Activated CD8-positive, alpha-beta T cell treated with anti-CD3 and anti-CD28 coated beads for 36 hours (primary cell): Measurements from ENCODE around the gene IP6K3. TPM values are rescaled to one million over a fixed set of nuclear protein-coding genes. Genes with fewer than 3 reads are reported as not detected.

ENCODE experiments used
- ATAC-seq: fragments of 200-7000 bp; cut with Tn5 transposase; one replicate; pipeline ENCODE4 v1.10.0; 2021; ENCODE audit warnings: mild to moderate bottlenecking, moderate library complexity
- CTCF ChIA-PET: fragments of 350-600 bp; sonication (Branson Sonifier 250); formaldehyde crosslinking; loops from one replicate; lab custom pipeline; 2021; ENCODE audit warnings: antibody characterized with exemption; lab: Charles Lee
- POLR2A ChIA-PET: fragments of 350-600 bp; sonication (Branson Sonifier 250); formaldehyde crosslinking; loops from one replicate; lab custom pipeline; 2021; ENCODE audit warnings: antibody characterized with exemption; lab: Charles Lee
- DNase-seq: peaks from one replicate; pipeline ENCODE4 v3.0.0-alpha.2; 2020
- H3K27ac Mint-ChIP-seq: one replicate; pipeline ENCODE4 v1.8.0; 2021; ENCODE audit warnings: mild to moderate bottlenecking, mixed read lengths
- H3K27me3 Mint-ChIP-seq: one replicate; pipeline ENCODE4 v1.8.0; 2021; ENCODE audit warnings: mixed read lengths
- H3K36me3 Mint-ChIP-seq: one replicate; pipeline ENCODE4 v1.8.0; 2021; ENCODE audit warnings: low read depth, mixed read lengths
- H3K4me1 Mint-ChIP-seq: one replicate; pipeline ENCODE4 v1.8.0; 2021; ENCODE audit warnings: low read depth, mixed read lengths
- H3K4me3 Mint-ChIP-seq: one replicate; pipeline ENCODE4 v1.8.0; 2021; ENCODE audit warnings: mild to moderate bottlenecking, moderate library complexity, mixed read lengths
- H3K9me3 Mint-ChIP-seq: one replicate; pipeline ENCODE4 v1.8.0; 2021; ENCODE audit warnings: mixed read lengths
- intact Hi-C: fragments of 100-400 bp; cut with micrococcal nuclease; formaldehyde crosslinking; loops from one replicate; pipeline ENCODE4 v1.10.0; 2022
- total RNA-seq, 2 experiments: library from RNA; stranded (reverse); gene quantifications; one replicate each; pipeline ENCODE4 v1.2.3, GENCODE V29; 2021
- TF ChIP-seq, protein P1 (sequence below): fragments of 200-600 bp; IDR thresholded peaks from one replicate; pipeline ENCODE4 v1.8.0; 2022; ENCODE audit warnings: antibody characterized with exemption, mild to moderate bottlenecking

The IP6K3 gene
- total RNA-seq, 2 experiments from 2014 or later = not detected

DNA sequence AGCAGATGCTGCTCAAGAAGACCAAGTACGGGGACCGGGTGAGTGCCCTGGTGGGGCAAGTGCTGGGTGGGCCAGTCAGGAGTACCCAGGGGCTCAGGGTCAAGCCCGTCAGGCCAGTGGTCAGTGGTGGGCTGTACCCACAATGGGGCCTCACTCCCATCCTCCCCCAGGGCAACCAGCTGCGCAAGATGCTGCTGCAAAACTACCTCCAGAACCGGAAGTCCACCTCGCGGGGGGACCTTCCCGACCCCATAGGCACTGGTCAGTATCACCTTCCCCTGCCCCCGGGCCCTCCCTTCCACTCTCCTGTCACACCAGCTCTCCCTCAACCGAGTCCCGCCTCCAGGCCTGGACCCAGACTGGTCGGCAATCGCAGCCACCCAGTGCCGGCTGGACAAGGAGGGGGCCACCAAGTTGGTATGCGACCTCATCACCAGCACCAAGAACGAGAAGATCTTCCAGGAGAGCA is 62.2 kb downstream of the IP6K3 start:
- DNase-seq (no peak), ATAC-seq (no peak)
- TF ChIP-seq, protein P1, sequence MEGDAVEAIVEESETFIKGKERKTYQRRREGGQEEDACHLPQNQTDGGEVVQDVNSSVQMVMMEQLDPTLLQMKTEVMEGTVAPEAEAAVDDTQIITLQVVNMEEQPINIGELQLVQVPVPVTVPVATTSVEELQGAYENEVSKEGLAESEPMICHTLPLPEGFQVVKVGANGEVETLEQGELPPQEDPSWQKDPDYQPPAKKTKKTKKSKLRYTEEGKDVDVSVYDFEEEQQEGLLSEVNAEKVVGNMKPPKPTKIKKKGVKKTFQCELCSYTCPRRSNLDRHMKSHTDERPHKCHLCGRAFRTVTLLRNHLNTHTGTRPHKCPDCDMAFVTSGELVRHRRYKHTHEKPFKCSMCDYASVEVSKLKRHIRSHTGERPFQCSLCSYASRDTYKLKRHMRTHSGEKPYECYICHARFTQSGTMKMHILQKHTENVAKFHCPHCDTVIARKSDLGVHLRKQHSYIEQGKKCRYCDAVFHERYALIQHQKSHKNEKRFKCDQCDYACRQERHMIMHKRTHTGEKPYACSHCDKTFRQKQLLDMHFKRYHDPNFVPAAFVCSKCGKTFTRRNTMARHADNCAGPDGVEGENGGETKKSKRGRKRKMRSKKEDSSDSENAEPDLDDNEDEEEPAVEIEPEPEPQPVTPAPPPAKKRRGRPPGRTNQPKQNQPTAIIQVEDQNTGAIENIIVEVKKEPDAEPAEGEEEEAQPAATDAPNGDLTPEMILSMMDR = no peak
- POLR2A ChIA-PET = interaction anchor here (1.6 to 2.4 kb wide), 2 partner anchors 9 to 26 kb away, joined by 4 to 21 read pairs; no protein-coding TSS in a partner anchor
- Mint-ChIP-seq H3K4me1 (peaks cover 17% of the 10 kb centered on the region), H3K27ac (peak overlapping the region; percentile 83), H3K27me3 (no peaks in the 10 kb centered on the region), H3K9me3 (no peaks in the 10 kb centered on the region), H3K36me3 (peaks cover 61% of the 10 kb centered on the region), H3K4me3 (no peak overlapping the region)
- intact Hi-C loops = no loop called here
- CTCF ChIA-PET = interaction anchor here (1.0 to 1.9 kb wide), 3 partner anchors 16 to 98 kb away, joined by 3 to 7 read pairs (median 5); no protein-coding TSS in a partner anchor

DNA sequence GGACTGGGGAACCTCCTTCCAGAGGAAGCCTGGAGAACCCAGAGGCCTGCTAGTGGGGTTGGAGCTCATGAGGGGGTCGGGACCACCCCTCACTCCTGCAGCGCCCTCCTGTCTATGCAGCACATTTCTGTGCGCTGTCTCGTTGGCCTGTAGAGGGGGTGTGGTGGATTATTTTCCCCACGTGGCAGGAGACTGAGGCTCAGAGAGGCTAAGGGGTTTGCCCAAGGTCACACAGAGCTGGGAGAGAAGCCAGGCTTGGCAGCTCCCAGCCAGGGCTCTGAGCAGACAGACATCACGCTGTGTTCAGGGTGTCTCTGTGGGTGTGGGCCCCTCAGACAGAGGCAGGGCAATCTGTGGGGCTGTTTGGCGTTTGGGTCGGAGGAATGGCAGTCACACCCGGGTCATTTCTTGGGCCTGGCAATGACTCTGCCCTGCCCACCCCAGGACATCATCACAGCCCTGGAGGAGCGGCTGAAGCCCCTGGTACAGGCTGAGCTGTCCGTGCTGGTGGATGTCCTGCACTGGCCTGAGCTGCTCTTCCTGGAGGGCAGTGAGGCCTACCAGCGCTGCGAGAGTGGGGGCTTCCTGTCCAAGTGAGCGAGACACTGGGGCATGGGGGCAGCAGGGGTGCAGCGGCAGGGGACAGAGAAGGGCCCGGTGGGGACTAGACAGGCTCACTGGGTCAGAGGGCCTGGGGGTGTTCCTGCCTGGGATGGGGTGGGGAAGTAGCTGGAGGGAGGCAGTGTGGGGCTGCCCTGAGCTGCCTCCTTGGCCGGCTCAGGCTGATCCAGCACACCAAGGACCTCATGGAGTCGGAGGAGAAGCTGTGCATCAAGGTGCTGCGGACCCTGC is 62.9 kb downstream of the IP6K3 start:
- peaks cover 58% of the 10 kb centered on the region for H3K36me3 Mint-ChIP-seq
- intact Hi-C loops = no loop called here

GRCh38 chr6:33683051-33683571 is 63.6 kb downstream of the IP6K3 start:
- intact Hi-C loops = no loop called here
- ChIA-PET POLR2A (interaction anchor here (1.0 to 2.4 kb wide), 4 partner anchors 10 to 28 kb away, joined by 3 to 21 read pairs (median 4); no protein-coding TSS in a partner anchor), CTCF (interaction anchor here (0.7 to 1.9 kb wide), 6 partner anchors 11 to 105 kb away, joined by 3 to 7 read pairs (median 5); partner anchors contain the start of gene UQCC2)
- ATAC-seq = peak; percentile 91
- no peaks in the 10 kb centered on the region for H3K27me3 Mint-ChIP-seq
- peak overlapping the region; percentile 83 for H3K27ac Mint-ChIP-seq
- peaks cover 17% of the 10 kb centered on the region for H3K4me1 Mint-ChIP-seq
- DNase-seq = peak; percentile 82
- TF ChIP-seq, protein P1 = no peak
- H3K9me3 Mint-ChIP-seq = no peaks in the 10 kb centered on the region
- H3K36me3 Mint-ChIP-seq = peaks cover 59% of the 10 kb centered on the region
- H3K4me3 Mint-ChIP-seq = no peak overlapping the region

More for the DNA sequence above, 62.9 kb downstream of the IP6K3 start:
- H3K4me3 Mint-ChIP-seq = no peak overlapping the region
- ChIA-PET POLR2A (interaction anchor here (1.0 to 2.4 kb wide), 4 partner anchors 10 to 27 kb away, joined by 3 to 21 read pairs (median 4); no protein-coding TSS in a partner anchor), CTCF (interaction anchor here (0.8 to 1.9 kb wide), 6 partner anchors 10 to 97 kb away, joined by 3 to 7 read pairs (median 5); partner anchors contain the start of gene UQCC2)
- peak overlapping the region; percentile 83 for H3K27ac Mint-ChIP-seq
- TF ChIP-seq, protein P1 = no peak
- DNase-seq (no peak), ATAC-seq (peak; percentile 50)
- no peaks in the 10 kb centered on the region for H3K27me3 Mint-ChIP-seq
- H3K4me1 Mint-ChIP-seq = peaks cover 17% of the 10 kb centered on the region
- H3K9me3 Mint-ChIP-seq = no peaks in the 10 kb centered on the region

GRCh38 chr6:33682341-33682740 is 64.4 kb downstream of the IP6K3 start:
- DNase-seq (no peak), ATAC-seq (no peak)
- TF ChIP-seq, protein P1 = no peak
- Mint-ChIP-seq H3K9me3 (no peaks in the 10 kb centered on the region), H3K27ac (peak overlapping the region; percentile 83), H3K36me3 (peaks cover 64% of the 10 kb centered on the region), H3K4me3 (no peak overlapping the region), H3K27me3 (no peaks in the 10 kb centered on the region), H3K4me1 (peaks cover 17% of the 10 kb centered on the region)
- ChIA-PET POLR2A (interaction anchor here (1.3 to 2.4 kb wide), 4 partner anchors 11 to 61 kb away, joined by 3 to 21 read pairs (median 4); partner anchors contain the start of genes ITPR3 and UQCC2), CTCF (interaction anchor here (0.7 to 1.3 kb wide), 2 partner anchors 20 to 104 kb away, joined by 3 read pairs; no protein-coding TSS in a partner anchor)
- intact Hi-C loops = no loop called here
